BJ (cell line): ENCODE measurements around the gene POU2AF2. TPM values are rescaled to one million over a fixed set of nuclear protein-coding genes. Genes with fewer than 3 reads are reported as not detected.

Source experiments
- CTCF ChIA-PET: fragments of 350-600 bp; formaldehyde crosslinking; extraction: SDS; loops from one replicate; lab custom pipeline; 2021; ENCODE audit warnings: antibody characterized with exemption, inconsistent platforms; lab: Yijun Ruan, JAX
- POLR2A ChIA-PET: fragments of 300-600 bp; sonication (Branson Sonifier 250); formaldehyde crosslinking; extraction: SDS; loops from one replicate; lab custom pipeline; 2021; ENCODE audit warnings: antibody characterized with exemption; lab: Charles Lee
- DNase-seq: peaks from one replicate; pipeline ENCODE4 v3.0.0-alpha.2; 2011; ENCODE audit warnings: low read depth
- H3K27me3 ChIP-seq: 2 replicates; pipeline ENCODE4 v1.6.0; 2011; ENCODE audit warnings: low read length; ENCODE audit not compliant: control insufficient read depth, insufficient read depth
- H3K36me3 ChIP-seq: 2 replicates; pipeline ENCODE4 v1.5.1; 2011; ENCODE audit warnings: low read length; ENCODE audit not compliant: control insufficient read depth, insufficient read depth
- H3K4me3 ChIP-seq: 2 replicates; pipeline ENCODE4 v1.5.1; 2011; ENCODE audit warnings: low read depth, mild to moderate bottlenecking, control low read depth, low read length
- CTCF ChIP-seq: IDR thresholded peaks from 2 replicates; pipeline ENCODE4 v1.5.1; 2011; ENCODE audit warnings: low read depth, mild to moderate bottlenecking, control low read depth, inconsistent platforms, low read length, moderate library complexity; ENCODE audit not compliant: insufficient read depth
- polyA plus RNA-seq: library from polyadenylated mRNA; depleted of rRNA; stranded (reverse); fragments of >200 nt; gene quantifications from 2 replicates; pipeline ENCODE4 v1.2.3, GENCODE V29; 2011

The POU2AF2 gene
- polyA plus RNA-seq, 1 experiment: not detected

- no peak for DNase-seq
- Histone ChIP-seq H3K27me3 (peaks cover 27% of the 10 kb centered on the region), H3K36me3 (no peaks in the 10 kb centered on the region), H3K4me3 (no peak overlapping the region)
- CTCF ChIA-PET: no interaction called here
- no peak for TF ChIP-seq CTCF
- POLR2A ChIA-PET: no interaction called here
Measured at GRCh38 chr11:111305876-111306275, 60.4 kb downstream of the POU2AF2 start.

- H3K4me3 ChIP-seq: no peak overlapping the region
- no peak for TF ChIP-seq CTCF
- POLR2A ChIA-PET: no interaction called here
- H3K27me3 ChIP-seq: peaks cover 25% of the 10 kb centered on the region
- H3K36me3 ChIP-seq: no peaks in the 10 kb centered on the region
- DNase-seq: no peak
- CTCF ChIA-PET: no interaction called here
Measured at GRCh38 chr11:111306321-111306720, 60.8 kb downstream of the POU2AF2 start.

GRCh38 chr11:111307472-111308108, 62.1 kb downstream of the POU2AF2 start:
- H3K4me3 ChIP-seq: no peak overlapping the region
- DNase-seq: no peak
- ChIA-PET POLR2A (no interaction called here), CTCF (interaction anchor here (1.2 kb wide), 1 partner anchor 20 kb away, joined by 3 read pairs; no protein-coding TSS in a partner anchor)
- TF ChIP-seq CTCF: no peak
- no peaks in the 10 kb centered on the region for H3K36me3 ChIP-seq
- H3K27me3 ChIP-seq: peaks cover 19% of the 10 kb centered on the region

GRCh38 chr11:111308140-111308539, 62.6 kb downstream of the POU2AF2 start:
- no peaks in the 10 kb centered on the region for H3K36me3 ChIP-seq
- no peak for DNase-seq

More at GRCh38 chr11:111308140-111308539, 62.6 kb downstream of the POU2AF2 start:
- Histone ChIP-seq H3K27me3 (peaks cover 18% of the 10 kb centered on the region), H3K4me3 (no peak overlapping the region)
- CTCF ChIA-PET: interaction anchor here (1.2 kb wide), 1 partner anchor 21 kb away, joined by 3 read pairs; no protein-coding TSS in a partner anchor
- no peak for TF ChIP-seq CTCF
- POLR2A ChIA-PET: no interaction called here
